Fibroblast of lung (primary cell): ENCODE data around the gene DCTN2. TPM values are rescaled to one million over a fixed set of nuclear protein-coding genes. Genes with fewer than 3 reads are reported as not detected.
A peak's percentile ranks its signal among the peaks of the same experiment; 100 is the strongest.

ENCODE experiments used
- DNase-seq, 2 donors: peaks; one replicate each; pipeline versions ENCODE4 v3.0.0 to v3.0.0-alpha.2; 2010; ENCODE audit warnings: low read depth in 2 of 2
- H2AFZ ChIP-seq: 2 replicates; pipeline ENCODE4 v1.5.1; 2012; ENCODE audit warnings: low read length, control low read depth, inconsistent platforms
- H3K27ac ChIP-seq: 2 replicates; pipeline ENCODE4 v1.5.1; 2011; ENCODE audit warnings: low read length, control low read depth; ENCODE audit not compliant: insufficient read depth
- H3K27me3 ChIP-seq: 2 replicates; pipeline ENCODE4 v1.5.1; 2011; ENCODE audit warnings: mild to moderate bottlenecking, low read length; ENCODE audit not compliant: control insufficient read depth, insufficient read depth
- H3K36me3 ChIP-seq: 2 replicates; pipeline ENCODE4 v1.5.1; 2011; ENCODE audit warnings: low read length; ENCODE audit not compliant: control insufficient read depth, insufficient read depth
- H3K4me1 ChIP-seq: 2 replicates; pipeline ENCODE4 v1.5.1; 2011; ENCODE audit warnings: low read length; ENCODE audit not compliant: control insufficient read depth, insufficient read depth; ENCODE audit errors: extremely low read depth
- H3K4me2 ChIP-seq: 2 replicates; pipeline ENCODE4 v1.5.1; 2011; ENCODE audit warnings: low read length, control low read depth; ENCODE audit not compliant: insufficient read depth; ENCODE audit errors: extremely low read depth
- H3K4me3 ChIP-seq, 4 experiments: fragments of 200-600 bp in 1 of 4; sonication (generic) in 1 of 4; replicated peaks in 1 of 4; 2 replicates each; pipeline ENCODE4 v1.5.1; 2011 to 2016; ENCODE audit warnings: low read length in 4 of 4, low read depth in 3 of 4, mild to moderate bottlenecking in 3 of 4, control low read depth in 2 of 4, inconsistent platforms in 1 of 4, mixed read lengths in 1 of 4; ENCODE audit not compliant: insufficient read depth in 1 of 4; ENCODE audit errors: control extremely low read depth in 1 of 4
- H3K79me2 ChIP-seq: 2 replicates; pipeline ENCODE4 v1.5.1; 2012; ENCODE audit warnings: mild to moderate bottlenecking, low read length, inconsistent platforms; ENCODE audit not compliant: control insufficient read depth, insufficient read depth
- H3K9ac ChIP-seq: 2 replicates; pipeline ENCODE4 v1.5.1; 2011; ENCODE audit warnings: mild to moderate bottlenecking, low read length, control low read depth; ENCODE audit not compliant: insufficient read depth
- H3K9me3 ChIP-seq: 2 replicates; pipeline ENCODE4 v1.5.1; 2012; ENCODE audit warnings: low read depth, low read length; ENCODE audit not compliant: control insufficient read depth, insufficient read depth
- H4K20me1 ChIP-seq: 2 replicates; pipeline ENCODE4 v1.5.1; 2011; ENCODE audit warnings: low read length; ENCODE audit not compliant: control insufficient read depth, insufficient read depth; ENCODE audit errors: extremely low read depth
- EZH2 ChIP-seq: IDR thresholded peaks from 2 replicates; pipeline ENCODE4 v1.5.1; 2012; ENCODE audit warnings: low read length, control low read depth, mild to moderate bottlenecking; ENCODE audit errors: missing control alignments
- polyA plus RNA-seq, 2 donors: library from polyadenylated mRNA; depleted of rRNA in 1 of 2; stranded (reverse) in 1 of 2; unstranded in 1 of 2; fragments of >200 nt; gene quantifications; 2 replicates each; pipeline ENCODE4 v1.2.1, GENCODE V29; 2011 to 2012; ENCODE audit warnings: missing spikeins in 1 of 2
- total RNA-seq: library from RNA; depleted of rRNA; stranded (reverse); fragments of >200 nt; gene quantifications from 2 replicates; pipeline ENCODE4 v1.2.1, GENCODE V29; 2014
- TF ChIP-seq, protein P1 (sequence below), 2 donors: IDR thresholded peaks in 1 of 2; conservative IDR thresholded peaks in 1 of 2; 1 replicate in 1 of 2; 2 replicates in 1 of 2; pipeline ENCODE4 v1.5.1; 2011 to 2012; ENCODE audit warnings: low read length in 2 of 2, control low read depth in 1 of 2, inconsistent platforms in 1 of 2, low read depth in 1 of 2, mild to moderate bottlenecking in 1 of 2

DCTN2 gene
- total and polyA plus RNA-seq, 2 donors (not counting 1 experiment from before 2014, with no cell fraction given) = 101 to 211 TPM

DNA sequence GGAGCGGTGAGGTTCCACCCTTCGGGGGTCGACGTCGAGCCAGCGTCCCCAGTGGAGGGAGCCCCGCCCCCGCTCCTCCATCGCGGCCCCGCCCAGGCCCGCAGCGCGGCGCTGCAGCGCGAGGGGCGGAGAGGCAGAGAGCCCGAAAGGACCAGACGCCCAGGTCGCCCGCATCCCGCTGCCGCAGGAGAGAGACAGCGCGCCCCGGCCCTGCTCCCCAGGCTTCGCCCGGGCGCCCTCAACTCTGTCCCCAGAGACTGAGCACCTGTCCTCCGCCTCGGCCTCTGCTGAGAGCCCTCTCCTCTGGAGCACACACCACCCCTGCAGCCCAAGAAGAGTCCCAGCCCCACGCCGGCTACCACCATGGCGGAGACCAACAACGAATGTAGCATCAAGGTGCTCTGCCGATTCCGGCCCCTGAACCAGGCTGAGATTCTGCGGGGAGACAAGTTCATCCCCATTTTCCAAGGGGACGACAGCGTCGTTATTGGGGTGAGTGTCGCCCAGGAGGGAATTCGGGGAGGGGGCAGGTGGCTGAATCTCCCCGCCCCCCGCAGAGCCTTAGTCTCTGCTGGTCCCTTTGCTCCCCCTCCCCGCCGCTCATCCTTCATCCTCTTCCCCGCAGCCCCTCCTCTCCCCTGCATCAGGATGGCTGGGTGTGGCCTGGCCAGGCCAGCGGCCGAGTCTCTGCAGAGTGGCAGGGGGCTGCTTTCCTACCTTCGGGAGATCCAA is 3.1 kb upstream of the DCTN2 start, which contains the start of gene KIF5A:
Gene KIF5A (plus strand): TSS at position 136 of the 732 bp plus-strand sequence. CDS start 228 bp downstream, at position 364.
- peaks cover 9% of the 10 kb centered on the region for H3K4me1 ChIP-seq
- peaks cover 16% of the 10 kb centered on the region for H3K27me3 ChIP-seq
- no peak within 1 kb of the TSS for H3K27ac ChIP-seq
- peak within 1 kb of the TSS; percentile 44 for H3K4me2 ChIP-seq
- peak in 1 of 2 donors; percentile 24 for DNase-seq
- peak within 1 kb of the TSS; percentile 40 for H2AFZ ChIP-seq
- peaks cover 17% of the 10 kb centered on the region for H3K79me2 ChIP-seq
- H3K9me3 ChIP-seq = no peaks in the 10 kb centered on the region
- H3K9ac ChIP-seq = no peak within 1 kb of the TSS
- peak; percentile 29 for TF ChIP-seq EZH2
- TF ChIP-seq, protein P1, sequence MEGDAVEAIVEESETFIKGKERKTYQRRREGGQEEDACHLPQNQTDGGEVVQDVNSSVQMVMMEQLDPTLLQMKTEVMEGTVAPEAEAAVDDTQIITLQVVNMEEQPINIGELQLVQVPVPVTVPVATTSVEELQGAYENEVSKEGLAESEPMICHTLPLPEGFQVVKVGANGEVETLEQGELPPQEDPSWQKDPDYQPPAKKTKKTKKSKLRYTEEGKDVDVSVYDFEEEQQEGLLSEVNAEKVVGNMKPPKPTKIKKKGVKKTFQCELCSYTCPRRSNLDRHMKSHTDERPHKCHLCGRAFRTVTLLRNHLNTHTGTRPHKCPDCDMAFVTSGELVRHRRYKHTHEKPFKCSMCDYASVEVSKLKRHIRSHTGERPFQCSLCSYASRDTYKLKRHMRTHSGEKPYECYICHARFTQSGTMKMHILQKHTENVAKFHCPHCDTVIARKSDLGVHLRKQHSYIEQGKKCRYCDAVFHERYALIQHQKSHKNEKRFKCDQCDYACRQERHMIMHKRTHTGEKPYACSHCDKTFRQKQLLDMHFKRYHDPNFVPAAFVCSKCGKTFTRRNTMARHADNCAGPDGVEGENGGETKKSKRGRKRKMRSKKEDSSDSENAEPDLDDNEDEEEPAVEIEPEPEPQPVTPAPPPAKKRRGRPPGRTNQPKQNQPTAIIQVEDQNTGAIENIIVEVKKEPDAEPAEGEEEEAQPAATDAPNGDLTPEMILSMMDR (conservative IDR thresholded peaks at IDR 0.05 in 1 of 2, IDR thresholded peaks at IDR 0.05 in 1 of 2; ENCODE audit: low read depth in 1 of 2, low read length in 2 of 2) = no peak
- H4K20me1 ChIP-seq = no peaks in the 10 kb centered on the region
- H3K4me3 ChIP-seq = peak within 1 kb of the TSS; percentile 31 to 64 (median 40)
- H3K36me3 ChIP-seq = peaks cover 1% of the 10 kb centered on the region

DNA sequence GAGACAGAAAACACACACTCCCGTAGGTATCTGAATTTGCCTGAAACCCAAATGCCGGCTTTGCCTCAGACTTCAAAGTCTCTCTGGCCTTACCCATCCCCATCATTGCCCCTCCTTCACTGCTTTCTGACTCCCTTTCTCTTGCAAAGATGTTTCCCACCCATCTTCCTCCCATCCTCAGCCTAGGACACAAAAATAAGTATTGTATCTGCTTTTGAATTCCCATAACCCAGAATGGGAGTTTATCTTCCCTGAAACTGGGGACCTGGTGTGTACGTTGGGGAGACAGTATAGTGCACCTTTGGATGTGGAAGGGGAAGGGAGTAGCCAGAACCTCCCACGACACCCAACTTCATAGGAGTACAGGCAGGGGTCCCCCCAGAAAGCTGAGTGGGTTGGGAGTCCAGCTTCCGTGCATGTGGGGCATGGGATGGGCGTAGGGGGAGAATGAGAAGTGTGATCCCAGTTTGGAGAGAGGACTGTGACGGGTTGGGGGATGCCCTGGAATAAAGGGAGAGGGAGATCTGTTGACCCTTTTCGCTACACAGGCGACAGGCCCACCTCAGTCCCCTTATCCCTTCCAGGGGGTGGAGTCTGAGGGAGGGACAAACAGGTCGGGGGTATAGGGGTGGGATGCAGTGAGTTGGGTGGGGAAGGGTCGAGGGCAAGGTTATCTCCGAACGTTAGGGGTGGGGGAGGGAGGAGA is 2.4 kb upstream of the DCTN2 start:
- Histone ChIP-seq H3K27ac (no peak overlapping the region), H4K20me1 (no peaks in the 10 kb centered on the region), H2AFZ (no peak overlapping the region), H3K27me3 (peaks cover 16% of the 10 kb centered on the region), H3K4me1 (peaks cover 9% of the 10 kb centered on the region), H3K36me3 (peaks cover 1% of the 10 kb centered on the region), H3K79me2 (peaks cover 22% of the 10 kb centered on the region), H3K4me3 (peak overlapping the region in 2 of 4 experiments; percentile 29 to 64), H3K9ac (no peak overlapping the region), H3K9me3 (no peaks in the 10 kb centered on the region), H3K4me2 (no peak overlapping the region)
- TF ChIP-seq, protein P1 (conservative IDR thresholded peaks at IDR 0.05 in 1 of 2, IDR thresholded peaks at IDR 0.05 in 1 of 2; ENCODE audit: low read depth in 1 of 2, low read length in 2 of 2) = no peak
- TF ChIP-seq EZH2 = peak; percentile 61
- DNase-seq = no peak

DNA sequence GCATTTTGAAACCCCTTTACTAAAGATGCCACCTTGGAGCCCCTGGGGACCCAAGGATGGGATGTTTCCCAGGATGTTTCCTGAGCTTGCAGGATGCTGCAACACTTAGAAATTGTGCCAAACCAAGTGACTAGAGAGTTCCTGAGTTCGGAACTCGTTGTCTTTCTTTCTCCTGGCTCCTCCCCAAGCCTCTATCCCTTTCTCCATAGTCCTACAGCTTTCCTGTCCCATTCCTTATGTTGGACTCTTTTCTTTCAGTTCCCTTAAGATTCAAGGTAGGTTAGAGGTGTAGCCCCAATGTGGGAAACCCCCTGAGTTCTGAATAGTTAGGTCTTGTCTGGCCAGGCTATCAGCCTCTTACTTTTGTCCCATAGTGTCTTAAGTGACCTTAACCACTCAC is 1.5 kb upstream of the DCTN2 start:
- no peak for TF ChIP-seq EZH2
- TF ChIP-seq, protein P1 (conservative IDR thresholded peaks at IDR 0.05 in 1 of 2, IDR thresholded peaks at IDR 0.05 in 1 of 2; ENCODE audit: low read depth in 1 of 2, low read length in 2 of 2) = no peak
- Histone ChIP-seq H3K9me3 (no peaks in the 10 kb centered on the region), H3K4me2 (no peak overlapping the region), H3K9ac (no peak overlapping the region), H2AFZ (no peak overlapping the region), H4K20me1 (no peaks in the 10 kb centered on the region), H3K27ac (no peak overlapping the region), H3K4me3 (no peak overlapping the region), H3K27me3 (peaks cover 16% of the 10 kb centered on the region), H3K79me2 (peaks cover 27% of the 10 kb centered on the region), H3K4me1 (peaks cover 9% of the 10 kb centered on the region), H3K36me3 (peaks cover 1% of the 10 kb centered on the region)
- no peak for DNase-seq
